ENCODE results near the gene LSAMP.

Gene LSAMP

DNA sequence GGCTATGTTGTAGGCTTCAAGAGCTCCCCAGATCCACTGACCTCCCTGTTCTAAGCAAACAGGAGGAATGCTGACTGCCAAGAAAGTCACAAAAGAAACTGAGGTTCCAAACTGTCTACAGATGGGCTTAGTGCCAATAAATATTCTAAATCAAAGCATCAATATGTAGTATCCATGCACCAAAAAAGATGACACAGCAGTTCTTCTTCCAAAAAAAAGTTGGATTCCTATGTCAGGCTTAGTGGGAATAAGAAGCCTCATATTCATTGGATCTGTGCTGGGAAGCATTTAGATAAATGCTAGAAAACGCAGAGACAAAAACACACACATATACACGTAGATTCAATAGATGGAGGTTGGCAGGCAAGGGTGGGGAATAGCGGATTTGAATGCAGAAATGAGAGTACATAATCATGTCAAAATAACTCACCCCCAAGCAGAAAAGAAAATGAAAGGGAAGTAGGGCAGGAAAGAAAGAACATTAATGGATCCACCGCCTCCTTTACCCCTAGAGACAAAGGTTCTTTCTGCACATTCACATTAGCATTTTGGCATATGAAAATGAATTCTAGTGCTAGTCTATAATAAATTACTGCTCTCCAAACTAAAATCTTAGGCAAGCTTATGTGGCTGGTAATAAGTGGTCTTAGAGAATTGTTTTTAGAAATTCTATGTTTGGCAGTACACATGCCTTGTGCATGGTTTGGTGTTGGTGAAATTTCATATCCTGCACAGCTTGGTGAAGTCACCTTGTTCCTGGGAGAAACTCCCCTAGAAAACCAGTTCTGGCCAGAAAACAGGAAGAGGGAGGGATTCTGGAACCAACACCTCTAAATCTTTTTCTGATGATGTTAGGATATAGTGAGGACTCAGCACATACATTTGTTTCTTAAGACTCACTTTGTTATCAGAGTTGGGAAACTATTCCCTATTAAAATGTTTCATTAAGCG lies 283.4 kb downstream of the LSAMP start:
- DNase-seq (ENCODE audit: low spot score) = no peak

DNA sequence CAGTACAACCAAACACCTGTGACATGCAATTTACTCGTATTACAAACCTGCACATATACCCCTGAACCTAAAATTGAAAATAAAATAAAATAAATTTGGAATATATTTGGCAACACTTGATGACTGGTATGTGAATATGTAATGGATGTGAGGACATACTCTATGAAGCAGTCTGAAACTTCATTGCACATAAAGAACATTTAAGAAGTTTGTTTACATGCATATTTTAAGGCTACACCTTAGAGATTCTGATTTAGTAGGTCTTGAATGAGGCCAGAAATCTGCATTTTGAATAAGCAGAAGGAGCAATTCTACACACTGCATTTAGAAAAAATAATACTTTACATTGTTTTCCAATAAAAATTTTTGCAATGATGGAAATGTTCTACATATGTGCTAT lies 284.7 kb downstream of the LSAMP start:
- no peak for DNase-seq (ENCODE audit: low spot score)

DNA sequence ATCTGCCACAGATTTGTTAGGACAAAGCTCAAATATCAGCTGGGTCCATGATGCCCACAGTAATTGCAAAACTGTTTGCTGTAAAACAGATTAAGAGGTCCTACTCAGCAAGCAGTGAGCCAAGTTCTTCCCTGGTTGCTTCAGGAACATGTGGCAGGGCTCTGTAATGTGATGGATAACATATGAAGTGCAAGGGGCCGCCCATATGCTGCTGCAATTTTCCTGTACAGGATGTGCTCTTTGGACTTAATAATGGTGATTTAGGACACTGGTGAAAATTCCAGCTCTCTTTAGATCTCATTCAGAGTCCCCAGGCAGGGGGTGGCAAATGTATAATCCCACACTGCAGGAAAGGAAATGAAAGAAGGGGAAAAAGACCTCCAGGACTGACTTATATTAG lies 289.4 kb downstream of the LSAMP start:
- no peak for DNase-seq (ENCODE audit: low spot score)

DNA sequence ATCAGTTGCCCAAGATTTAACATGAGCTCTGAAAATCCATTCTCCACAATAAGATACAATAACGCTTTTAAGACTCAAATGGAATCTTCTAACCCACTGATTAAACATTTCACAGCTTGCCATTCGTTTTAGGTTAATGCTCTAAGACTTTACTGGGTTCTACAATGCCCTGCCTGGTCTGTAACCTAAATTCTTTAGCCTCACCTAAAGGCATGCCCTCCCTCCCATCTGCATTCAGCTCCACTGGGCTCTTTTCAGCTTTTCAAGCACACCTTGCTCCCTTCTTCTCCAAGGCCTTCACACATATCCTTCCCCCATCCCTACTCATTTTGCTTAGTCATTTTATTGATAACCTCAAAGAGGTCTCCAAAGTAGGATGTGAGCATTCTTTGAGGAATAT lies 290.9 kb downstream of the LSAMP start:
- DNase-seq (ENCODE audit: low spot score) = no peak

DNA sequence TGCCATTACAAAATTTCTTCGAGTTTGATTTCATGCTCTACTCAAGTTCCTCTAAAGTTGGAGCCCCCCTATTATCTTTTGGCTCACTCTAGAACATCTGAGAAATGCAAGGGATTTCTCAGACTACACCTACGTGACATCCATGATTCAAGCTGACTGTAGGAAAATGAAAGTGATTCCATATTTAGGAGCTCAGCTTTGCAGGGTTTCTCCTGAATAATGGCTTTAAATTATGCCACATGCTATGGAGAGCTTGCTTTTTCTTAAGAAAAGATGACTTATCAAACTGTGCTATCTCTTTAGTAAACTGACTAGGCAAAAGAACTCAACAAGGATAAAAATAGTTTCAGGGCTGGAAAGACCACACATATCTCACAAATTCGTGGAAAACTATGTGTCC lies 292.1 kb downstream of the LSAMP start:
- peak; percentile 3 for DNase-seq (ENCODE audit: low spot score)

DNA sequence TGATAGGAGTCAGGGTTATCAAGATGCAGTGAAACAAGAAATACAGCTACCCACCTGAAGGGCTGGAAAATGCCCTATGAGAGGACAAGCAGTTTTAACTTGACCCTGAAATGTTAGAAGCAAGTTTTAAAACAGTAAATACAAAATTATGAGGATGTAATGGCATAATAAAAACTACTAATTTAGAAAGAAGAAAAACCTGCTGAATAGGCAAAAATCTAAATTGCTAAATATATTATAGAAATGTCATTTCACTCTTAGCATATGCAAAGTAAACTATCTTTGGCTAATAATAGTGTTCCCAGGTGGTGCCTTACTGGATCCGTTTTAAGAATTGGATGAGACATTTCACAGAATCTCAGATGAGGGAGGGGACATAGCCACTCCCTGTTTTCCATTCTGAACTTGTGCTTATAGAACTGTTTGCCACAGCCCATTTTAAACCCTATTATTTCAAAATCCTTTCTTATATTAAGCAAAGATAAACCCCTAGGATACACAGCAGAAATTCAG lies 294.6 kb downstream of the LSAMP start:
- DNase-seq (ENCODE audit: low spot score) = no peak

DNA sequence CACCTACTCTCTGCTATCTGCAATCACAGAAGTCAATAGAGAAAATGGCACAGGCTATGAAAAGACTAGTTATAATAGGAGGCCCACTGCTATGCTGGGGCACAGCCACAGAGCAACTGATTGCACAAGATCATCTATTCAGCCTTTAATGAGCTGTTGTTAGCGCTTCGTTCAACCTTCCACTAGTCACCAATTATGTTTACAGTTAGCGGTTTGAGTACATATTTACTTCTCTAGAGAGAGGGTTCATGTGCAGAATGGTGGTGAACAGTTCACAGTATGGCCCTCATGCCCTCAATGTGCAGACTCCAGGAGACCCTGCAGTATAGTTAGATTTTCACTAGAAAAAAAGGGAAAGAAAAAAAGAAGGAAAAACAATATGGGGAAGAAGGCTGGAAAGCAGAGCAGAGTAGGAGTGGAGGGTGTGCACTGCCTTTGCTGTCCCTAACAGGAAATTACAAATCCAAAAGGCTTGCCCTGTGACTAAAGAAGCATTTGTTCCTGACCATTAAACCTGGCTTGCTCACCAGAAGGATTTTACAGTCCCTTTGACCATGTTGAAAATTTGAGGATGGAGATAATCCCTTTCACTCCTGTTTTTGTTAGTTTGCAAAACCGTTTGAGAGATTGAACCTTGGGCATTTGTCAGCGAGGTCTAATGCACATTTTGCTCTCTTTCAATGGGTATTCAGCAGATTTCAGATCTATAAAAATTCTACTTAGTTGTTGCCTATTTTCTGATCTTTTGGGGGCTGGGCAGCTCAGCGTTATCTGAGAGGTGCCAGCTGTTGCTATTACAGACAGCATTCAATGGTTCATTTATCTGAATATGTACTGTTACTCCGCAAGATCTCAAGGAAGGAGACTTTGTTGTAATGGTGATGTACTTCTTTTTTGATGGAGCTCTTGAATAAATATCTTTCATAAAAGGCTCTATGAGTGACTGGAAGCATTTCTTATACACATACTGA lies 296.1 kb downstream of the LSAMP start:
- no peak for DNase-seq (ENCODE audit: low spot score)

DNA sequence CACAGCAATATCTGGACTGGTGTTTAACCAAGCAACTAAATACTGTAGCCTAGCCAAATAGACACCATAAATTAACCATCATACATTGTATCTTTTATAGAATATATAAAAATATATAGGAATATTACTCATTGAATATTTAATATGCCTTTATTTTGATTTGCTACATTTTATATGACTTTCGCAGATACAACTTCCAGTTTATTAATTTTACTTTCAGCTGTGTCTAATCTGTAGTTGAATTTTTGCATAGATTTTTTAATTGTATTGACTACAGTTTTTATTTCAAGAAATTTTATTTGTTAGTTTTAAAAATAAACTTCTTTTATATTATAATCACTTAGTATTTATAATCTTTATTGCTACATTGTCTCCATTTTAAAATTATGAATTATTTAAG lies 299.7 kb downstream of the LSAMP start:
- DNase-seq (ENCODE audit: low spot score) = no peak

DNA sequence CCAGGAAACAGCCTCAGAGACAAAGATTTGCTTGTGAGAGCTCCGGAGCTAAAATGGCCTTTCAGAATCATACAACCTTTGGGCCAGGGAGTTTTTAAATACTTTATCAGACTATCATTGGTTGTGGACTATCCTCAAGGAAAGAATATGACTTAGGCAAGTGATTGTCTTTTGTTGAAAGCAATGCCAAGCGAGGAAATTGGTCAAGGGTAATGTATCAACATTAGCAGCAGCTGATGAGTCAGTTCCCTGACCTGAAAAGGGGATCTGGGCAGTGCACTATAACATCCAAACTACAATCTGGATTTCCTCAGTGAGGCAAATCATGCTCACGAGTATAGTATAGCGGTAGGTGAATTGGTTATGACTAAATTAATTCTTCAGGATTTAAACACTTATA lies 303.6 kb downstream of the LSAMP start:
- no peak for DNase-seq (ENCODE audit: low spot score)

DNA sequence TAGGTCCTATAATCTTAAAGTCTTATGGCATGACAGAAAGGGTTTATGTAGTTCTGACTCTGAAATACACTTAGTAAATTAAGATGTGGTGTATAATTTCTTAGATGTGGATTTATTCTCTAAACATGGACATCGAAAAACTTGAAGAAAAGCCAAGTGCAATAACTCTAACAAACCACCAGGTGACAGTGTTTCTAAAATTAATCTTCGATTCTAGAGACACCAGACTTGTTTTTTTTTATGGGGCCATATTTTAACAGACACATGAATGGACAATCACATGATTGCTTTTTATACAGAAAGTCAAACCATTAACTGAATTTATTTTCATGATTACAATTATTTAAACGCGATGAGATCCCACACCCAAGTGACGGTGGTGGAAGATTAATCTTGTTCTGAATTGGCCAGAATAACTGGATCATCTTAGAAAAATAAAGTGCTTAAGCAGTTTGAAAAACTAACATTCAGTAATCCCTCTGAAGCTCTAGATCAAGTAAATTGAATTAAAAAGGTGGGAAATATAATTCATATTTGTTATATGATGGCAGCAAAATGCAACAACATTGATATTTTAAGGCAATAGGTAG lies 305.1 kb downstream of the LSAMP start:
- DNase-seq (ENCODE audit: low spot score) = peak; percentile 19

DNA sequence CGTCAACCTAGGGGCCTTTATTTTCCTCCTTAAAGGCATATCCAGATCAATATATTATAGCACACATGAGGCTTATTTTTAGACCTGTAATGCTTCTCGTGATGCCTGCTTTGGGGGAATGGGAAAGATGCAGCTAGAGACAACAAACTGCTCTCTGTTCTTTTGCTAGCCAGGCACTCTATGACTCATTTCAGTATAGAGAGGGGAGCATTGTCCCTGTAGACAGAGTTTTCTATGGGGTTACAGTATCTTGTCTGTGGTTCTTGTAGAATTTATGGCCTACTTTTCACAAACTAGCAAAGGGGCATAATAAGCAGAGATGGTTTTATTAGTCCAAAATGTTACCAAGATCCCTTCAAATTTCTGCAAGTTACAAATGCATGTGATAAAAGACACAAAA lies 305.6 kb downstream of the LSAMP start:
- no peak for DNase-seq (ENCODE audit: low spot score)

DNA sequence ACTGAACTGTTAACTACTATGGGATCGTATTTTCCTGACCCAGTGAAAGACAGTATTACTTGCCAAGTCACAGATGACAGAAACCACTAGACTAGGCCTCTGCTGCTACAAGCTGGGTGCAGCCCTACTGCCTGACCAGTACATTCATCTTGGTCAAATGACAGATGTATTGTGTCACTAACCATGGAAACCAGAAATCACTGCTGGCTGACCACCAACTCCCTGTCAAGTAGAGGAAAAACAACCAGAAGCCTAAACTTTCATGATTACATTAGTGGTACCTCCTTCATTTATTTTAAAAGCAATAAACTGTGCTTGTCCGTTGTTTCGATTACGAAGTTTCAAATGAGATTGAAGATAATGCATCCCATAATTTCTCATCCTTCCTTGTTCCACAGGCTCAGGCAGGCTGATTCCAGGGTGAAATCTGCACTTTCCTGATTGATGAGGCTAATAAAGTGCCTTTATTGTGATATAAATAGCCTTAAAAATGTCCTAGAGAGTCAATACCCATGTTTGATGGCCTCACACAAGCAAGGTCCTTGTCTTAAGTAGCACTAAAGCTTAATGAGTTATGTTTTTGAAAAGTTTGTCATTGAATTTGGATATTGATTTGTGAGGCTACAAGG lies 309.7 kb downstream of the LSAMP start:
- peak; percentile 24 for DNase-seq (ENCODE audit: low spot score)

DNA sequence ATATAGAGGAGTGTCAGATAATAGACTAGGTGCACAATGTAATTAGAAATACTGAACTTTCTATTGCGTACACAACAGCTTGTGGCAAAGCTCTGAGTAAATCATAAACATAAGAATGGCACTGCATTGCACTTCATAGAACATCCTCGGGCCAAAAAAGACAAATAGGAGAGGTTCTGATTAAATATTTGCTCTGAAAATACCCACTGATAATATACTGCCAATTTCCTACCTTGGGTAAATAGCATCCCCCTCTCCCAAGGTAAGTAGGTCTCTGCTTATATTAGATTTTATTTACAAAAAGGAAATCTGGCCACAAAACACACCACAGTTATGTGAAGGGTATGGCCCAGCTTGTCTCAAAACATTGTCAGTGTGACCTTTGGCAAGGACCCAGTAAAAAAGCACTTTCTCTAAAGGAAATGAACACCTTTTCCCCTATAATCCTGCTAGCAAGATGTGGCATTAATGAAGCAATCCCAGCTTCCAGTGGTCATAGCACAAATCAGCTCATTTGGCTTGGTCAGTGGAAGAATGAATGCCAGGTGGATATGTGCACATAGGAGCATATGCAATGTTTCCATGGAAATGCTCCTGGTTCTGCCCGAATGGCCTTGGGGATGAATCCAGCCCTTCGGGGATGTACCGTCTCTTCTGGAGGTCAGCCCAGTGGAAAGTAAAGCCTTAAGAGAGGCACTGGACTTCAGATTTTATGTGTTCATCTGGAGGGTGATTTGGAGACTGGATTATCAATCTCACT lies 315.9 kb downstream of the LSAMP start:
- DNase-seq (ENCODE audit: low spot score) = no peak

DNA sequence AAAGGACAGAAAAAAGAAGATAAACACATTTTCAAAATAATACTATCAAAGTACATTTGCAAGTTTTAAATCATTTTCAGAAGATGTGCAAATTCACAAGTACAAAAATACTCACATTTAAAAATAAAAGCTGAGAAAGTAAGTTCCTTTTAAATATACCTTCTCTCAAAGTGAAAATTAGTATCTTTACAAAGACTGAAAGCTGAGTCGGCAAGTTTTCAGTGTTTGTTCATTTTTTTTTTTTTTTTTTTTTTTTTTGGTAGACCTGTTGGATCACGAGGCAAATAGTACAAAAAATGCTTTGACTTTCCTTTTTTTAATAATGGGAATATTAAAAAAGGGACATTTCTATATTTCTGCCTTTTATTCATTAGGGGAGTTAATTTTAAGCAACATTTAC lies 317.8 kb downstream of the LSAMP start:
- DNase-seq (ENCODE audit: low spot score) = no peak

DNA sequence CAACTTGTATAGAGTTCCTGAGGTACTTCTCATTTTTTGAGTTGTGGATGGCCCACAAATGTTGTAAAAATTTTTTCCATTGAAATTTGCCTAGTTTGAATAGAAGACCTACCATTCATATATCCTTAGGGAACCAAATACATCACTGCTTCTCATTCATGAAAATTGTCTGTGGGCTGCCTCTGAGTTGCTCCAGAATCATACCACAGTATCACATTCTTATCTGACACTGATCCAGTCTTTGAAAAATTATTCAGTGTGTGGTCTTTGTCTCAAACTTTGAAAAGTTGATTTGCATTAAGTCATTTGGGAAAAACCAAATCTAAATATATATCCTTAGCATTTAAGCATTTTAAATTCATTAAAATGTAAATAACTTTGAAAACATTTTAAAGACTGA lies 321.1 kb downstream of the LSAMP start:
- DNase-seq (ENCODE audit: low spot score) = no peak

DNA sequence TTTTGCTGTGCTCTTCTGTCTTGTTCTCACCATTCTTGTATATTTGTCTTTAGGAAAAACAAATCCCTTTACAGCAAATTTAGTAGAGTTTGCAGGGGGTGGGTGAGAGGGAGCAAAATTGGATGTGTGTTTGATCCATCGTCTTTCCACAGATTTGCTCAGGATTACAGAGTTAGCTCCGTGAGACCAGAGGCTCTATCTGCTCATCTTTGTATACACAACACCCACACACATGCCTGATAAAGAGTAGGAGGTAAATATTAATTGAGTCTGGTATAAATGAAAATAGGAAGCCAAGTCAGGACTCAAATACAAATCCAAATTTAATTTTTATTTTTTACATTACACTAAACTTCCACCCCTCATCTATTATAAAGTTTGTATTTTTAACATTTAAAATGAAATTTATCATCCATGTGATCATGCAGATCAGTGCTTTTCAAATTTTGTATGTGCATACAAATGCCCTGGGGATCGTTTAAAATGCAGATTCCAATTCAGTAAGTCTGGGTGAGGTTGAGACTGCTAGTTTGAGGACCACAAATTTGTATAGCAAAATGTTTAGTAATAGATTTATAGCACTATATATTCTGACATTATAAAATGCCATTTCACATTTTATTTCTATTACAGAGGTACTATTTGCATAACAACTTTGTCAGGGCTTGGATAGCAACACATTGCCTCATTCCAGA lies 326.7 kb downstream of the LSAMP start:
- DNase-seq (ENCODE audit: low spot score) = no peak

DNA sequence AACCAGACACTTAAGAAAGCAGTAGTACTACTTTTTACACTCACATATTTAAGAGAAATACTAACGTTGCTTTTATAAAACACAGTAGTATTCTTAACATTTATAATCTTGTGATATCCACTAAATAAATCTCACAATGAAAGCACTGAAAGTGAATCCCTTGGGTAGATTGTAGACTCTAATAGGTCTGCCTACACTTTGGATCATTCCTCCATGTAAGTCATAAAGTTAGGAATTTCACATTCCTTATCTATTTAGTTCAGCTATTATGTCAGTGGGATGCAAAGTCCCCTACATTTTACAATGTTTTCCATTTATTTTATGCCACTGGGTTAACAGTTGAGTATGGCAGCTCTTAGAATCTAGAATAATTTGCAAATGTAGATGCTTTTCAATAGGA lies 330.7 kb downstream of the LSAMP start:
- no peak for DNase-seq (ENCODE audit: low spot score)

DNA sequence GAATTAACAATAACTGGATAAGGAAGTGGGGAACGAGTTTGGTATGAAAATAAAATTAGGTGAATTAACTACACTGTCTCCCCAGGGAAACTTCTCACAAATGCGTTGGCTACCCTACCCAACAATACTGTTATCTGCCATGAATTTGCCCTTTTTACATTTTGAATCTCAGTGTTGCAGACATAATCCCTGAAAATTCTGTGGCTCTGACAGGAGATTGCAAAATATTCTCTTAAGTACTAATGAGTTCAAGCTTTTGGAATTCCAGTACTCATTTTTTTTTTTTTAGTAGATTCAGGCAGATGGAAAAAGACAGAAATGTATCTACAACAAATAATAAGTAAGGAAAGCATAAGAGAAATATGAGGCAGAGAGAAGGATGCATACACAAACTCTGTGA lies 332.6 kb downstream of the LSAMP start:
- DNase-seq (ENCODE audit: low spot score) = peak; percentile 64

DNA sequence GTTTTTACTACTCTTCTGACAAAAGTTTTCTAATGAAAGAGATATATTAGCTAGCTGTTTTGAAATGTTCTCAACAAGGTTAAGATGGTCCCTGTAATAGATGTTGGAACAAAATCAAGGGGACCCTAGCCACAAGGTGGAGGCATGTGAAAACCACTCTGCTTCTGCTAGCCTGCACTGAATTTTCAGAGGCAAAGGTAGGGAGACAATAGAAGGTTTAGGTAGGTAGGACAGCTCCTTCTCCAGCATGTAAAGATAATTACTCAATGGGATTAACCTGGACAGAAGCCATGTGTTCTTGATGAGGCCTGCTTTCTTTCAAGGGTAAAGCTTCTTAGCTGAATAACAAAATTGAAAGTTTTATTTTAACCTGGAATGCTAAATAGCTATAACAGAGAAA lies 333.5 kb downstream of the LSAMP start:
- no peak for DNase-seq (ENCODE audit: low spot score)

DNA sequence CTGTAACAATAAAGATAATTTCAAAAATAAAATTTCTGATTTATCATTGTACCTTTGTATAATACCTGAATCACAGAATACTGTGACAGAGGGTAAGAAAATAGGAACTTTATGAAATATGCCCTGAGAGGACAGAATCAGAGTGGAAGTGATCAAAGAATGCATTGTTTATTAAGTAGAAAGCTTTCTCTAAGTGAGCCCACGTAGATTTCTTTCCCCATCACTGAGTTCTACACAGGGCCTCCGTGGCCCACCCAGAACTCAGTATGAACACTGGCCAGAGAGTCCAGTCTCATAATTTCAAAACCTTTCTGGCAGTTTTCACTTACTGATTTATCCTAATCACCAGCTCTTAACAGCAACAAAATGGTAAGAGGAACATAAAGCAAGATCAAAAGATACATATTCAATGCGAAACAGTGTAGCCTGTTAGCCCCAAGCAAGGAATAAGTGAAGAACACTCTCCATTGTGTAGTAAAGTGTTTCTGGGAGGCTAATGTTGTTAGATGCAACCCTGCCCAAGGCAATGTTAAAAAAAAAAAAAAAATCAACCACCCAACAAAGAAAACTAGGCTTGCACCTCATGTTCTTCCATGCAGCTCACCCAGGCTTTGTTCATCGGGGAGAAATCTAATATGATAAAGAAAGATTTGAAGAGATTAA lies 341.3 kb downstream of the LSAMP start:
- no peak for DNase-seq (ENCODE audit: low spot score)
